Lung (tissue), 12 donors: ENCODE data around the gene TTC19. TPM values are rescaled to one million over a fixed set of nuclear protein-coding genes. Genes with fewer than 3 reads are reported as not detected.

Experiments used
- ATAC-seq: fragments of 200-7000 bp; cut with Tn5 transposase; one replicate; pipeline ENCODE4 v1.9.1; 2020; ENCODE audit warnings: moderate number of reproducible peaks; ENCODE audit not compliant: insufficient read depth, low FRiP score
- DNase-seq, 3 donors: peaks; one replicate each; pipeline ENCODE4 v3.0.0-alpha.2; 2013 to 2017
- H3K27ac ChIP-seq, 2 donors: one replicate each; pipeline ENCODE4 v1.5.1; 2013; ENCODE audit warnings: mild to moderate bottlenecking in 2 of 2, moderate library complexity in 2 of 2, control low read depth in 1 of 2, inconsistent platforms in 1 of 2, low read depth in 1 of 2, low read length in 1 of 2
- H3K27me3 ChIP-seq, 3 donors: one replicate each; pipeline ENCODE4 v1.5.1; 2013; ENCODE audit warnings: low read length in 2 of 3; ENCODE audit not compliant: control insufficient read depth in 3 of 3, insufficient read depth in 3 of 3
- H3K36me3 ChIP-seq, 4 donors: one replicate each; pipeline ENCODE4 v1.5.1; 2013; ENCODE audit warnings: low read length in 4 of 4, mild to moderate bottlenecking in 1 of 4, moderate library complexity in 1 of 4; ENCODE audit not compliant: control insufficient read depth in 4 of 4, insufficient read depth in 4 of 4
- H3K4me1 ChIP-seq, 5 donors: one replicate each; pipeline ENCODE4 v1.5.1; 2013; ENCODE audit warnings: low read length in 5 of 5, mild to moderate bottlenecking in 2 of 5, moderate library complexity in 1 of 5; ENCODE audit not compliant: control insufficient read depth in 5 of 5, insufficient read depth in 5 of 5
- H3K4me3 ChIP-seq: one replicate; pipeline ENCODE4 v1.5.1; 2013; ENCODE audit warnings: mild to moderate bottlenecking, control low read depth, moderate library complexity
- H3K9ac ChIP-seq, 2 donors: one replicate each; pipeline ENCODE4 v1.5.1; 2013; ENCODE audit warnings: low read length in 2 of 2, control low read depth in 1 of 2; ENCODE audit not compliant: insufficient read depth in 1 of 2
- H3K9me3 ChIP-seq, 4 donors: one replicate each; pipeline ENCODE4 v1.5.1; 2013; ENCODE audit warnings: low read length in 3 of 4, mild to moderate bottlenecking in 1 of 4, moderate library complexity in 1 of 4; ENCODE audit not compliant: control insufficient read depth in 4 of 4, insufficient read depth in 3 of 4
- WGBS, 2 donors: extraction: QIAGEN DNeasy Blood & Tissue Kit; methylation state at CpG; one replicate each; pipeline ENCODE4 v1.1.7; 2013; 5-methylcytosine and 5-hydroxymethylcytosine counted together
- polyA plus RNA-seq, 2 donors: library from polyadenylated mRNA; stranded (reverse); fragments of 200-250 nt; gene quantifications; one replicate each; pipeline ENCODE4 v1.2.1, GENCODE V29; 2013
- total RNA-seq, 2 donors: library from RNA; depleted of rRNA in 1 of 2; stranded (reverse); fragments of >200 nt in 1 of 2; gene quantifications; one replicate each; pipeline ENCODE4 v1.2.1, GENCODE V29; 2014 to 2021
- TF ChIP-seq, protein P1 (sequence below): IDR thresholded peaks from 2 replicates; pipeline ENCODE4 v1.5.1; 2012; ENCODE audit warnings: mild to moderate bottlenecking; ENCODE audit errors: control extremely low read depth, extremely low read depth
- donor health status: control.
- donor health status: control.
- donor health status: Bipolar disorder and iron deficiency.
- donor health status: healthy.
- donor health status: DM: yes; HTN: yes; CAD: no.

TTC19 gene
- total and polyA plus RNA-seq, 4 donors, result 19.1 to 80.1 (median 35.3) TPM

DNA sequence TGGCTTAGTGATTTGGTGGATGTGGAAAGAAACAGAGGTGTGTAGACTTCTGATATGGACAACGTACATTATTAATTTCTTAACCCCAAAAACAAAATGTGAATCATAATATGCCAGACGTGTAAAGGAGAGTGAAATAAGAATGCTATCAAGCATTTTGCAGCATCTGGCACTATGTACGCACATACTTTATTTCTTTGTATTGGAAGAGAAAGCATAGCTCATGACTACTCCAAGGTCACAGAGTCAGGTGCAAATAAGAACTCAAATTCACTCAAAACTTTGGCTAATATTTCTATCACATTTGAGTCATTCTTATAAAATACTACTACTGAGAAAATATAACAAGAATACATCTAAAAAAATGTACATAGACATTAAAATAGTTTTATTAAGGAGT is 74.8 kb downstream of the TTC19 start:
- WGBS, 2 donors, result 95 to 98% methylated on average over 3 of the region's 3 CpGs

DNA sequence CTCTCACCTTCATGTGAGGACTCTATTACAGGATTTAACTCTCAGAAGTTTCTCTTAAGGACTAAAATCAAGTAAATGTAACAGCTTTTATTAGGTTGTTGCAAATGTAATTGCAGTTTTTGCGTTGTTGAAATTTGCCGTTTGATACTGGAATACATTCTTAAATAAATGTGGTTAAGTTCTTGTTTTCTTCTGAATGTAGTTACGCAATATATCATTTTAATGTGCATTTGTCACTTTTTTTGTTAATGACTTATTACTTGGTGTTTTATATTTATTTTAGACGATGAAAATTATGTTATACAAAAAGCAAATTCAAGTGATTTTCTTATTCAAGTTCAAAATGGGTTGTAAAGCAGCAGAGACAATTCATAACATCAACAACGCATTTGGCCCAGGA is 76.3 kb downstream of the TTC19 start:
- no peak overlapping the region for H3K9ac ChIP-seq
- H3K27ac ChIP-seq, result no peak overlapping the region
- 96 to 97% methylated on average over 5 of the region's 5 CpGs for WGBS, 2 donors
- no peaks in the 10 kb centered on the region for H3K9me3 ChIP-seq
- no peak for ATAC-seq
- no peak overlapping the region for H3K4me3 ChIP-seq
- no peaks in the 10 kb centered on the region for H3K4me1 ChIP-seq
- TF ChIP-seq, protein P1, sequence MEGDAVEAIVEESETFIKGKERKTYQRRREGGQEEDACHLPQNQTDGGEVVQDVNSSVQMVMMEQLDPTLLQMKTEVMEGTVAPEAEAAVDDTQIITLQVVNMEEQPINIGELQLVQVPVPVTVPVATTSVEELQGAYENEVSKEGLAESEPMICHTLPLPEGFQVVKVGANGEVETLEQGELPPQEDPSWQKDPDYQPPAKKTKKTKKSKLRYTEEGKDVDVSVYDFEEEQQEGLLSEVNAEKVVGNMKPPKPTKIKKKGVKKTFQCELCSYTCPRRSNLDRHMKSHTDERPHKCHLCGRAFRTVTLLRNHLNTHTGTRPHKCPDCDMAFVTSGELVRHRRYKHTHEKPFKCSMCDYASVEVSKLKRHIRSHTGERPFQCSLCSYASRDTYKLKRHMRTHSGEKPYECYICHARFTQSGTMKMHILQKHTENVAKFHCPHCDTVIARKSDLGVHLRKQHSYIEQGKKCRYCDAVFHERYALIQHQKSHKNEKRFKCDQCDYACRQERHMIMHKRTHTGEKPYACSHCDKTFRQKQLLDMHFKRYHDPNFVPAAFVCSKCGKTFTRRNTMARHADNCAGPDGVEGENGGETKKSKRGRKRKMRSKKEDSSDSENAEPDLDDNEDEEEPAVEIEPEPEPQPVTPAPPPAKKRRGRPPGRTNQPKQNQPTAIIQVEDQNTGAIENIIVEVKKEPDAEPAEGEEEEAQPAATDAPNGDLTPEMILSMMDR, result no peak
- H3K36me3 ChIP-seq, result peaks cover 16 to 61% (median 39%) of the 10 kb centered on the region in 4 donors
- no peak for DNase-seq
- H3K27me3 ChIP-seq, result no peaks in the 10 kb centered on the region

More for the DNA sequence above, 74.8 kb downstream of the TTC19 start:
- DNase-seq (no peak), ATAC-seq (no peak)
- H3K36me3 ChIP-seq, result peaks cover 22 to 60% (median 39%) of the 10 kb centered on the region in 4 donors
- H3K4me1 ChIP-seq, result no peaks in the 10 kb centered on the region
- H3K9ac ChIP-seq, result no peak overlapping the region
- H3K4me3 ChIP-seq, result no peak overlapping the region
- H3K27me3 ChIP-seq, result no peaks in the 10 kb centered on the region
- TF ChIP-seq, protein P1, result no peak
- no peaks in the 10 kb centered on the region for H3K9me3 ChIP-seq
- no peak overlapping the region for H3K27ac ChIP-seq

Other genes starting within 250 kb of the TTC19 start
- 1 to 10 TPM; 4.2 to 9.3 TPM for gene ADORA2B, start 54.7 kb upstream of the TTC19 start, total RNA-seq
- gene ADORA2B, start 54.7 kb upstream of the TTC19 start, polyA plus RNA-seq, result 1 to 10 TPM; 4.7 to 5.8 TPM
- 10 to 100 TPM; 17.9 to 20.5 TPM for gene ZSWIM7, start 120 bp upstream of the TTC19 start, total RNA-seq
- gene ZSWIM7, start 120 bp upstream of the TTC19 start, polyA plus RNA-seq, result 10 to 100 TPM; 36.4 to 39.1 TPM
- gene NCOR1, start 215.7 kb downstream of the TTC19 start, total RNA-seq, result 100 to 1,000 TPM; 119 to 201 TPM
- 10 to 100 TPM; 31.9 to 41.3 TPM for gene NCOR1, start 215.7 kb downstream of the TTC19 start, polyA plus RNA-seq
- gene PIGL, start 217.4 kb downstream of the TTC19 start, total RNA-seq, result 10 to 100 TPM; 30.7 to 38.1 TPM
- 10 to 100 TPM in 1 of 2 donors, 1 to 10 TPM in 1; 8.9 to 23.5 TPM for gene PIGL, start 217.4 kb downstream of the TTC19 start, polyA plus RNA-seq